Measurements from ENCODE around the gene SLC22A8. TPM values are rescaled to one million over a fixed set of nuclear protein-coding genes. Genes with fewer than 3 reads are reported as not detected.
A peak's percentile ranks its signal among the peaks of the same experiment; 100 is the strongest.
"Not testable (repeated sequence)": the region's sequence is repeated elsewhere in the genome, so short reads cannot be mapped to it uniquely, and the experiment has no call there.

The SLC22A8 gene
- total RNA-seq, 1 experiment from 2014 or later = not detected

GRCh38 chr11:62953811-62954210 lies 61.8 kb downstream of the SLC22A8 start:
- Histone ChIP-seq H3K9me2 (replicated peaks; ENCODE audit: low read length) (no peaks in the 10 kb centered on the region), H3K4me3 (ENCODE audit: low read length) (no peak overlapping the region), H3K27ac (ENCODE audit: low read length) (no peak overlapping the region), H3K79me2 (ENCODE audit: low read length) (no peaks in the 10 kb centered on the region), H3K27me3 (ENCODE audit: low read length) (peaks cover 22% of the 10 kb centered on the region), H4K20me1 (ENCODE audit: low read length) (no peaks in the 10 kb centered on the region), H3K4me2 (ENCODE audit: low read length) (no peak overlapping the region), H3F3A (ENCODE audit: low read length, unreplicated experiment) (no peaks in the 10 kb centered on the region), H3K4me1 (ENCODE audit: insufficient read depth, low read length) (no peaks in the 10 kb centered on the region), H3K9me3 (ENCODE audit: low read length) (no peaks in the 10 kb centered on the region), H2AFZ (ENCODE audit: low read length) (no peak overlapping the region), H3K9ac (ENCODE audit: low read length) (no peak overlapping the region), H3K36me3 (ENCODE audit: low read depth, low read length) (no peaks in the 10 kb centered on the region)
- intact Hi-C loops (cut with micrococcal nuclease) = no loop called here
- BruUV-seq (replicated peaks) = no TSS peak
- ChIA-PET POLR2A (ENCODE audit: unreplicated experiment) (no interaction called here), CTCF (no interaction called here)
- TF ChIP-seq CTCF (conservative IDR thresholded peaks at IDR 0.05; ENCODE audit: low read depth, low read length) (no peak), EZH2phosphoT487 (IDR thresholded peaks at IDR 0.05; ENCODE audit: borderline replicate concordance, low read length) (no peak), EZH2 (IDR thresholded peaks at IDR 0.05; ENCODE audit: low read length, unreplicated experiment) (no peak)
- DNase-seq (peak; percentile 48), ATAC-seq (0 out of 2 replicates have a peak, but pooled peaks have one; percentile 29)

DNA sequence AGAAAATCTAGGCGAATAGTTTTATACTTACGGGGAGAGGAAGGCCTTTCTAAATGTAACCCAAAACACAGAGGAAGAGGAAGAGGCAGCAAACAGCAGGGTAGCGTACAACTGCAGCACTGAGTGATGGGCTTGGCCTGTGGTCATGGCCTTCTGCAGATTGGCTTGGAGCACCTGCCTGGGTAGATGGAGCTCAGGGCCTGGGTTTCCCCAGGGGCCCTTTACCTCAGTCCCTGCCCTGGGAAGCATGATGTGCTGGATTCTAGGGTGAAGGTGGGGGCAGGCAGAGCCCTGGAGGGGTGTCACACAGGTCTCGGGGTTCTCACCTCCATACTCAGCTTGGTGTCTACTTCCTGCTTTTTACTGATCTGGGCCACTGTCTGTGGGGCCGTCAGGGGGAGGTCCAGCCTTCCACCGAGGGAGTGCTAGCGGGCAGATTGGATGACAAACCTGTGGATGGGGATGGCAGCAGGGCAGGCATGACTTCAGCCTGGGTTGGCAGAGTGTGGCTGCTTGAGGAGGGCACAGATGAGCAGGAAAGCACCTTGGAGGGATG lies 66.8 kb downstream of the SLC22A8 start:
- Histone ChIP-seq H3K9me2 (replicated peaks; ENCODE audit: low read length) (no peaks in the 10 kb centered on the region), H3F3A (ENCODE audit: low read length, unreplicated experiment) (no peaks in the 10 kb centered on the region), H4K20me1 (ENCODE audit: low read length) (no peaks in the 10 kb centered on the region), H3K4me2 (ENCODE audit: low read length) (no peak overlapping the region), H2AFZ (ENCODE audit: low read length) (no peak overlapping the region), H3K4me3 (ENCODE audit: low read length) (no peak overlapping the region), H3K27ac (ENCODE audit: low read length) (no peak overlapping the region), H3K79me2 (ENCODE audit: low read length) (no peaks in the 10 kb centered on the region), H3K9ac (ENCODE audit: low read length) (no peak overlapping the region), H3K36me3 (ENCODE audit: low read depth, low read length) (no peaks in the 10 kb centered on the region), H3K27me3 (ENCODE audit: low read length) (peaks cover 40% of the 10 kb centered on the region), H3K4me1 (ENCODE audit: insufficient read depth, low read length) (no peaks in the 10 kb centered on the region), H3K9me3 (ENCODE audit: low read length) (no peaks in the 10 kb centered on the region)
- DNase-seq (no peak), ATAC-seq (no peak)
- intact Hi-C loops (cut with micrococcal nuclease) = no loop called here
- TF ChIP-seq EZH2phosphoT487 (IDR thresholded peaks at IDR 0.05; ENCODE audit: borderline replicate concordance, low read length) (no peak), EZH2 (IDR thresholded peaks at IDR 0.05; ENCODE audit: low read length, unreplicated experiment) (no peak), CTCF (conservative IDR thresholded peaks at IDR 0.05; ENCODE audit: low read depth, low read length) (no peak)
- BruUV-seq (replicated peaks) = no TSS peak
- ChIA-PET POLR2A (ENCODE audit: unreplicated experiment) (no interaction called here), CTCF (no interaction called here)

DNA sequence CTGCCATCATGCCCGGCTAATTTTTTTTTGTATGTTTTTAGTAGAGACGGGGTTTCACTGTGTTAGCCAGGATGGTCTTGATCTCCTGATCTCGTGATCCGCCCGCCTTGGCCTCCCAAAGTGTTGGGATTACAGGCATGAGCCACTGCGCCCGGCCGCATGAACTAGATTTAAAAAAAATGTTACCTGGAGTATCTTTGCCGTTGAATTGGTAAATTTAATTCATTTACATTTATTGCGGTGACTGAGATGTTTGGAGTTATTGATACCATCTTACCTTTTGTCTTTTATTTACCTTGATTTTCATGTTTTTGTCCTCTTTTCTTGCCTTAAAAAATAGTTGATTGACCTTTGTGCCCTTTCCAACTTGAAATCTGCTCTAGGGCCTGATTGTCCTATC lies 70.1 kb downstream of the SLC22A8 start:
- H3K27ac ChIP-seq (ENCODE audit: low read length); H3F3A ChIP-seq (ENCODE audit: low read length, unreplicated experiment); CTCF ChIA-PET; BruUV-seq (replicated peaks); H3K4me2 ChIP-seq (ENCODE audit: low read length); H3K4me1 ChIP-seq (ENCODE audit: insufficient read depth, low read length); H3K4me3 ChIP-seq (ENCODE audit: low read length); H3K79me2 ChIP-seq (ENCODE audit: low read length); ATAC-seq; H4K20me1 ChIP-seq (ENCODE audit: low read length); intact Hi-C loops (cut with micrococcal nuclease); H3K36me3 ChIP-seq (ENCODE audit: low read depth, low read length); H3K9ac ChIP-seq (ENCODE audit: low read length); H3K9me3 ChIP-seq (ENCODE audit: low read length); H3K9me2 ChIP-seq (replicated peaks; ENCODE audit: low read length); POLR2A ChIA-PET (ENCODE audit: unreplicated experiment); H2AFZ ChIP-seq (ENCODE audit: low read length); DNase-seq: not testable (repeated sequence)
- peaks cover 57% of the 10 kb centered on the region for H3K27me3 ChIP-seq (ENCODE audit: low read length)

Other genes starting within 250 kb of the SLC22A8 start
- gene TAF6L, start 244.4 kb downstream of the SLC22A8 start, total RNA-seq (2014; rRNA removed) = 40.2 and 43.9 TPM in 2 replicates
- 80.2 and 86.7 TPM in 2 replicates for gene TMEM179B, start 228.4 kb downstream of the SLC22A8 start, total RNA-seq (2014; rRNA removed)
- gene TMEM223, start 223.8 kb downstream of the SLC22A8 start, total RNA-seq (2014; rRNA removed) = 37.5 and 49.6 TPM in 2 replicates
- 33.1 and 33.2 TPM in 2 replicates for gene NXF1, start 210.4 kb downstream of the SLC22A8 start, total RNA-seq (2014; rRNA removed)
- gene STX5, start 183.8 kb downstream of the SLC22A8 start, total RNA-seq (2014; rRNA removed) = 41.4 and 48.2 TPM in 2 replicates
- gene TEX54, start 183.0 kb downstream of the SLC22A8 start, total RNA-seq (2014; rRNA removed) = not detected in 2 replicates
- 217 and 222 TPM in 2 replicates for gene WDR74, start 176.3 kb downstream of the SLC22A8 start, total RNA-seq (2014; rRNA removed)
- gene SLC3A2, start 134.9 kb downstream of the SLC22A8 start, total RNA-seq (2014; rRNA removed) = 243 and 304 TPM in 2 replicates
- gene CHRM1, start 94.5 kb downstream of the SLC22A8 start, total RNA-seq (2014; rRNA removed) = not detected in 2 replicates
- gene SLC22A6, start 30.9 kb downstream of the SLC22A8 start, total RNA-seq (2014; rRNA removed) = not detected in 2 replicates
- gene SLC22A24, start 128.4 kb upstream of the SLC22A8 start, total RNA-seq (2014; rRNA removed) = not detected in 2 replicates
- gene SLC22A25, start 227.8 kb upstream of the SLC22A8 start, total RNA-seq (2014; rRNA removed) = not detected in 2 replicates

All from PC-3 (cell line).